ENCODE measurements around the gene FBXO44. TPM values are rescaled to one million over a fixed set of nuclear protein-coding genes. Genes with fewer than 3 reads are reported as not detected.
A peak's percentile ranks its signal among the peaks of the same experiment; 100 is the strongest.

Gene FBXO44
- polyA plus RNA-seq, 2 of the 4 experiments (the other 2 are of a cell fraction), result 10.4 to 26.9 TPM

DNA sequence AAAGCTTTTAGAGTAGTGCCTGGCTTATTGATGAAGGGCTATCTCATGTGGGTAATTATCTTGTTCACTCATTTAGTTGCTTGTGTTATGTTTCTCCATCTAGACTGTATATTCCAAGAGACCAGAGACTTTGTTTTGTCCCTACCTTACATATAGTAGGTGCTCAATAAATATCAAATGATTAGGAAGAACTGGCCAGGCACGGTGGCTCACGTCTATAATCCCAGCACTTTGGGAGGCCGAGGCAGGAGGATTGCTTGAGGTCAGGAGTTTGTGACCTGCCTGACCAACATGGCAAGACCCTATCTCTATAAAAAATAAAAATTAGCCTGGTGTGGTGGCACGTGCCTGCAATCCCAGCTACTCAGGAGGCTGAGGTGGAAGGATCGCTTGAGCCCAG lies 9.4 kb upstream of the FBXO44 start:
- Histone ChIP-seq H3K4me1 (peaks cover 5% of the 10 kb centered on the region), H3K27ac (no peak overlapping the region), H3K4me2 (no peak overlapping the region), H3K9me3 (no peaks in the 10 kb centered on the region), H3K4me3 (no peak overlapping the region)
- TF ChIP-seq NFE2L2 (conservative IDR thresholded peaks at IDR 0.05; ENCODE audit: low read length), result no peak
- TF ChIP-seq, protein P1, sequence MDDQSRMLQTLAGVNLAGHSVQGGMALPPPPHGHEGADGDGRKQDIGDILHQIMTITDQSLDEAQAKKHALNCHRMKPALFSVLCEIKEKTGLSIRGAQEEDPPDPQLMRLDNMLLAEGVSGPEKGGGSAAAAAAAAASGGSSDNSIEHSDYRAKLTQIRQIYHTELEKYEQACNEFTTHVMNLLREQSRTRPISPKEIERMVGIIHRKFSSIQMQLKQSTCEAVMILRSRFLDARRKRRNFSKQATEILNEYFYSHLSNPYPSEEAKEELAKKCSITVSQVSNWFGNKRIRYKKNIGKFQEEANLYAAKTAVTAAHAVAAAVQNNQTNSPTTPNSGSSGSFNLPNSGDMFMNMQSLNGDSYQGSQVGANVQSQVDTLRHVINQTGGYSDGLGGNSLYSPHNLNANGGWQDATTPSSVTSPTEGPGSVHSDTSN (IDR thresholded peaks at IDR 0.05), result no peak
- DNase-seq (ENCODE audit: low read depth in 1 of 2, low spot score in 1 of 2) (no peak), FAIRE-seq (no peak), ATAC-seq (no peak)
- 79% methylated on average over 5 of the region's 5 CpGs for WGBS (ENCODE audit: missing lambda C conversion rate)
- CTCF ChIA-PET, result interaction anchor here (0.6 to 11.1 kb wide), 30 partner anchors 8 to 613 kb away, joined by 3 to 124 read pairs (median 4); partner anchors contain the start of genes DISP3, FBXO2, FBXO6 and MTOR
- POLR2A ChIA-PET, result no interaction called here

DNA sequence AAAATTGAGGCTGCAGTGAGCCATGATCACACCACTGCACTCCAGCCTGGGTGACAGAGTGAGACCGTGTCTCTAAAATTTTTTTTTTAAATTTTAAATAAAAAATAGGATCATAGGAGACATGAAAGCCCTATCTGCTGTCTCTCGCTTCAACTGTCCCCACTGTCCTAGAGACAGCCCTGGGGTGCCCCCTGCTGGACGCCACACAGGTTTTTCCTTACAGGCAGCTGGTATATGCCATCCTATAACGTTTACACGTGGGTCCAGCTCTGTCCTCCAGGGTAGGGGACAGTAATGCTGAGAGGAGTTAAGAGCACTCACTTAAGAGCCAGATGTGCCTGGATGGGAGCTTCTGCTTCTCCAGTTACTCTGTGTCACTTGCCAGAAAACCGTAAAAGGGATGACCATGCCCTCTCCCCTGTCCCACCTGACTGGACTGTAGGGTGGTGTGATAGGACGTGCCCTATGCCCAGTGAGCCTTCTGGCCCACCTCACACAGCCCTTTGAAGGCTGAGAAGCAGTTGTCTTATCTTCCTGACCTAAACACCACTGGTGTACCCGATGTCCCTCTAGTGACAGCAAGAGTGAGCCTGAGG lies 8.9 kb upstream of the FBXO44 start:
- Histone ChIP-seq H3K4me2 (no peak overlapping the region), H3K27ac (no peak overlapping the region), H3K4me3 (no peak overlapping the region), H3K9me3 (no peaks in the 10 kb centered on the region), H3K4me1 (peaks cover 5% of the 10 kb centered on the region)
- DNase-seq (ENCODE audit: low read depth in 1 of 2, low spot score in 1 of 2), result peak; percentile 58 to 74
- WGBS (ENCODE audit: missing lambda C conversion rate), result 16% methylated on average over 8 of the region's 8 CpGs
- TF ChIP-seq, protein P2, sequence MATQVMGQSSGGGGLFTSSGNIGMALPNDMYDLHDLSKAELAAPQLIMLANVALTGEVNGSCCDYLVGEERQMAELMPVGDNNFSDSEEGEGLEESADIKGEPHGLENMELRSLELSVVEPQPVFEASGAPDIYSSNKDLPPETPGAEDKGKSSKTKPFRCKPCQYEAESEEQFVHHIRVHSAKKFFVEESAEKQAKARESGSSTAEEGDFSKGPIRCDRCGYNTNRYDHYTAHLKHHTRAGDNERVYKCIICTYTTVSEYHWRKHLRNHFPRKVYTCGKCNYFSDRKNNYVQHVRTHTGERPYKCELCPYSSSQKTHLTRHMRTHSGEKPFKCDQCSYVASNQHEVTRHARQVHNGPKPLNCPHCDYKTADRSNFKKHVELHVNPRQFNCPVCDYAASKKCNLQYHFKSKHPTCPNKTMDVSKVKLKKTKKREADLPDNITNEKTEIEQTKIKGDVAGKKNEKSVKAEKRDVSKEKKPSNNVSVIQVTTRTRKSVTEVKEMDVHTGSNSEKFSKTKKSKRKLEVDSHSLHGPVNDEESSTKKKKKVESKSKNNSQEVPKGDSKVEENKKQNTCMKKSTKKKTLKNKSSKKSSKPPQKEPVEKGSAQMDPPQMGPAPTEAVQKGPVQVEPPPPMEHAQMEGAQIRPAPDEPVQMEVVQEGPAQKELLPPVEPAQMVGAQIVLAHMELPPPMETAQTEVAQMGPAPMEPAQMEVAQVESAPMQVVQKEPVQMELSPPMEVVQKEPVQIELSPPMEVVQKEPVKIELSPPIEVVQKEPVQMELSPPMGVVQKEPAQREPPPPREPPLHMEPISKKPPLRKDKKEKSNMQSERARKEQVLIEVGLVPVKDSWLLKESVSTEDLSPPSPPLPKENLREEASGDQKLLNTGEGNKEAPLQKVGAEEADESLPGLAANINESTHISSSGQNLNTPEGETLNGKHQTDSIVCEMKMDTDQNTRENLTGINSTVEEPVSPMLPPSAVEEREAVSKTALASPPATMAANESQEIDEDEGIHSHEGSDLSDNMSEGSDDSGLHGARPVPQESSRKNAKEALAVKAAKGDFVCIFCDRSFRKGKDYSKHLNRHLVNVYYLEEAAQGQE (IDR thresholded peaks at IDR 0.05), result no peak
- no peak for TF ChIP-seq NR3C1 (IDR thresholded peaks at IDR 0.05)
- TF ChIP-seq, protein P3, sequence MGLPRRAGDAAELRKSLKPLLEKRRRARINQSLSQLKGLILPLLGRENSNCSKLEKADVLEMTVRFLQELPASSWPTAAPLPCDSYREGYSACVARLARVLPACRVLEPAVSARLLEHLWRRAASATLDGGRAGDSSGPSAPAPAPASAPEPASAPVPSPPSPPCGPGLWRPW (IDR thresholded peaks at IDR 0.05), result no peak
- TF ChIP-seq, protein P4, sequence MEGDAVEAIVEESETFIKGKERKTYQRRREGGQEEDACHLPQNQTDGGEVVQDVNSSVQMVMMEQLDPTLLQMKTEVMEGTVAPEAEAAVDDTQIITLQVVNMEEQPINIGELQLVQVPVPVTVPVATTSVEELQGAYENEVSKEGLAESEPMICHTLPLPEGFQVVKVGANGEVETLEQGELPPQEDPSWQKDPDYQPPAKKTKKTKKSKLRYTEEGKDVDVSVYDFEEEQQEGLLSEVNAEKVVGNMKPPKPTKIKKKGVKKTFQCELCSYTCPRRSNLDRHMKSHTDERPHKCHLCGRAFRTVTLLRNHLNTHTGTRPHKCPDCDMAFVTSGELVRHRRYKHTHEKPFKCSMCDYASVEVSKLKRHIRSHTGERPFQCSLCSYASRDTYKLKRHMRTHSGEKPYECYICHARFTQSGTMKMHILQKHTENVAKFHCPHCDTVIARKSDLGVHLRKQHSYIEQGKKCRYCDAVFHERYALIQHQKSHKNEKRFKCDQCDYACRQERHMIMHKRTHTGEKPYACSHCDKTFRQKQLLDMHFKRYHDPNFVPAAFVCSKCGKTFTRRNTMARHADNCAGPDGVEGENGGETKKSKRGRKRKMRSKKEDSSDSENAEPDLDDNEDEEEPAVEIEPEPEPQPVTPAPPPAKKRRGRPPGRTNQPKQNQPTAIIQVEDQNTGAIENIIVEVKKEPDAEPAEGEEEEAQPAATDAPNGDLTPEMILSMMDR (IDR thresholded peaks at IDR 0.05), result peak; percentile 73
- no peak for TF ChIP-seq TFCP2L1 (CRISPR knock-in tag; IDR thresholded peaks at IDR 0.05)
- TF ChIP-seq SMC3 (IDR thresholded peaks at IDR 0.05), result peak; percentile 52
- peak; percentile 64 to 72 for TF ChIP-seq RAD21 (conservative IDR thresholded peaks at IDR 0.05 in 1 of 2, IDR thresholded peaks at IDR 0.05 in 1 of 2)
- POLR2A ChIA-PET, result no interaction called here
- CTCF ChIA-PET, result interaction anchor here (0.5 to 11.1 kb wide), 36 partner anchors 8 to 614 kb away, joined by 3 to 124 read pairs (median 3); partner anchors contain the start of genes FBXO2 and MTOR
- FAIRE-seq, result no peak
- ATAC-seq, result peak; percentile 64 to 79; a peak in 5 of 6 replicates

DNA sequence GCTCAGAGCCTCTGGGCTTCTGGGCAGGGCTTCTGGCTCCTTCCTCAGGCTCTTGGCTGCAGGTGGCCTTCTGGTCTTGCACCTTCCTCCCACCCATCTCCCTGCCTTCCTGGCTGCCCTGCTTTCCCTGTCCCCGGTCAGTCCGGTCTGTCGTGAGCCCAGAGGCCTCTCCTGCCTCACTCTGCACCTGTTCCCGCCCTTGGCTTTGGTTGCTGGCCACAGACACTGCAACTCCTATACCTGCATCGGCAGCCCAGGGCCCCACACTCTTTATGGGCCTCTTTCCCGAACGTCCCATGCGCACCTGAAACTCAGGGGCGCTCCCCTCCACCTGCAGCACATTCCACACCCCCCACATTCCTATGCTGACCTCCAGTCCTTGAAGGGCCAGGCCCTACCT lies 8.4 kb upstream of the FBXO44 start:
- FAIRE-seq (no peak), ATAC-seq (no peak)
- WGBS (ENCODE audit: missing lambda C conversion rate), result 77% methylated on average over 9 of the region's 9 CpGs

More for the DNA sequence above, 8.4 kb upstream of the FBXO44 start:
- ChIA-PET CTCF (interaction anchor here (0.5 to 11.1 kb wide), 29 partner anchors 9 to 614 kb away, joined by 3 to 124 read pairs (median 4); partner anchors contain the start of gene MTOR), POLR2A (no interaction called here)
- Histone ChIP-seq H3K27ac (no peak overlapping the region), H3K4me3 (no peak overlapping the region), H3K4me2 (no peak overlapping the region), H3K9me3 (no peaks in the 10 kb centered on the region), H3K4me1 (peaks cover 5% of the 10 kb centered on the region)
- no peak for DNase-seq (ENCODE audit: low read depth in 1 of 2, low spot score in 1 of 2)
- no peak for TF ChIP-seq BHLHE40 (IDR thresholded peaks at IDR 0.05; ENCODE audit: low read depth, low read length)
- no peak for TF ChIP-seq CHD2 (IDR thresholded peaks at IDR 0.05; ENCODE audit: low read length, partially characterized antibody)
- no peak for TF ChIP-seq RAD21 (conservative IDR thresholded peaks at IDR 0.05 in 1 of 2, IDR thresholded peaks at IDR 0.05 in 1 of 2)
- TF ChIP-seq TFCP2L1 (CRISPR knock-in tag; IDR thresholded peaks at IDR 0.05), result no peak
